ENCODE results near the gene LACTB. TPM values are rescaled to one million over a fixed set of nuclear protein-coding genes. Genes with fewer than 3 reads are reported as not detected.

LACTB gene
- total RNA-seq, 4 donors from 2014 or later, result 10.9 to 37.1 (median 12.6) TPM

- no peak for DNase-seq
- Histone ChIP-seq H3K4me3 (no peak overlapping the region), H3K27ac (no peak overlapping the region), H3K9me3 (no peaks in the 10 kb centered on the region), H3K4me1 (no peaks in the 10 kb centered on the region), H3K36me3 (no peaks in the 10 kb centered on the region), H3K27me3 (no peaks in the 10 kb centered on the region)
- no peak for TF ChIP-seq POLR2A (IDR thresholded peaks at IDR 0.05)
- TF ChIP-seq, protein P1, sequence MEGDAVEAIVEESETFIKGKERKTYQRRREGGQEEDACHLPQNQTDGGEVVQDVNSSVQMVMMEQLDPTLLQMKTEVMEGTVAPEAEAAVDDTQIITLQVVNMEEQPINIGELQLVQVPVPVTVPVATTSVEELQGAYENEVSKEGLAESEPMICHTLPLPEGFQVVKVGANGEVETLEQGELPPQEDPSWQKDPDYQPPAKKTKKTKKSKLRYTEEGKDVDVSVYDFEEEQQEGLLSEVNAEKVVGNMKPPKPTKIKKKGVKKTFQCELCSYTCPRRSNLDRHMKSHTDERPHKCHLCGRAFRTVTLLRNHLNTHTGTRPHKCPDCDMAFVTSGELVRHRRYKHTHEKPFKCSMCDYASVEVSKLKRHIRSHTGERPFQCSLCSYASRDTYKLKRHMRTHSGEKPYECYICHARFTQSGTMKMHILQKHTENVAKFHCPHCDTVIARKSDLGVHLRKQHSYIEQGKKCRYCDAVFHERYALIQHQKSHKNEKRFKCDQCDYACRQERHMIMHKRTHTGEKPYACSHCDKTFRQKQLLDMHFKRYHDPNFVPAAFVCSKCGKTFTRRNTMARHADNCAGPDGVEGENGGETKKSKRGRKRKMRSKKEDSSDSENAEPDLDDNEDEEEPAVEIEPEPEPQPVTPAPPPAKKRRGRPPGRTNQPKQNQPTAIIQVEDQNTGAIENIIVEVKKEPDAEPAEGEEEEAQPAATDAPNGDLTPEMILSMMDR (IDR thresholded peaks at IDR 0.05), result no peak
These were observed 36.9 kb upstream of the LACTB start for GRCh38 chr15:63084806-63085205.

GRCh38 chr15:63085289-63085688, 36.4 kb upstream of the LACTB start:
- Histone ChIP-seq H3K36me3 (no peaks in the 10 kb centered on the region), H3K9me3 (no peaks in the 10 kb centered on the region), H3K4me1 (no peaks in the 10 kb centered on the region), H3K27ac (no peak overlapping the region), H3K27me3 (no peaks in the 10 kb centered on the region), H3K4me3 (no peak overlapping the region)
- no peak for TF ChIP-seq POLR2A (IDR thresholded peaks at IDR 0.05)
- TF ChIP-seq, protein P1 (IDR thresholded peaks at IDR 0.05), result no peak
- DNase-seq, result no peak

GRCh38 chr15:63086271-63086670, 35.4 kb upstream of the LACTB start:
- Histone ChIP-seq H3K27me3 (no peaks in the 10 kb centered on the region), H3K27ac (no peak overlapping the region), H3K36me3 (no peaks in the 10 kb centered on the region), H3K4me3 (no peak overlapping the region), H3K4me1 (no peaks in the 10 kb centered on the region), H3K9me3 (no peaks in the 10 kb centered on the region)
- TF ChIP-seq POLR2A (IDR thresholded peaks at IDR 0.05), result no peak
- TF ChIP-seq, protein P1 (IDR thresholded peaks at IDR 0.05), result no peak
- DNase-seq, result no peak

DNA sequence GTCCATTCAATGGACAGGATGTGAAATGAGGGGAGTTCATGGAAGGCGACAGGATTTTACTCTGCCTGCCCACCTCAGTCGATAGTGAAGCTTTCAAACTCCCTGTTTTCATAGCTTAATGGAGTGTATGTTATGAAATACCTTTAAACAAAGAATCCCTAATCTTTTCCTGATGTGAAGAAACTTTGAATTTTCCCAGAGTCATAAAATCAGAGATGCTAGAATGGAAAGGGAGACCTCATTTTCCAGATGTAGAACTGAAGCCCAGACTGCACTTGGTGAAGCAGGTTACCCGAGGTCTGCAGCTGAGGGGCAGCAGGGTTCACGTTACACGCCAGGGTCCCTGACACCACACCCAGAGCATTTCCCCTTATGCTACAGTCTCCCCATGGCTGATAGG, 34.7 kb upstream of the LACTB start:
- Histone ChIP-seq H3K9me3 (no peaks in the 10 kb centered on the region), H3K4me3 (no peak overlapping the region), H3K36me3 (no peaks in the 10 kb centered on the region), H3K27me3 (no peaks in the 10 kb centered on the region), H3K27ac (no peak overlapping the region), H3K4me1 (no peaks in the 10 kb centered on the region)
- DNase-seq, result no peak
- TF ChIP-seq POLR2A (IDR thresholded peaks at IDR 0.05), result no peak
- TF ChIP-seq, protein P1 (IDR thresholded peaks at IDR 0.05), result no peak

DNA sequence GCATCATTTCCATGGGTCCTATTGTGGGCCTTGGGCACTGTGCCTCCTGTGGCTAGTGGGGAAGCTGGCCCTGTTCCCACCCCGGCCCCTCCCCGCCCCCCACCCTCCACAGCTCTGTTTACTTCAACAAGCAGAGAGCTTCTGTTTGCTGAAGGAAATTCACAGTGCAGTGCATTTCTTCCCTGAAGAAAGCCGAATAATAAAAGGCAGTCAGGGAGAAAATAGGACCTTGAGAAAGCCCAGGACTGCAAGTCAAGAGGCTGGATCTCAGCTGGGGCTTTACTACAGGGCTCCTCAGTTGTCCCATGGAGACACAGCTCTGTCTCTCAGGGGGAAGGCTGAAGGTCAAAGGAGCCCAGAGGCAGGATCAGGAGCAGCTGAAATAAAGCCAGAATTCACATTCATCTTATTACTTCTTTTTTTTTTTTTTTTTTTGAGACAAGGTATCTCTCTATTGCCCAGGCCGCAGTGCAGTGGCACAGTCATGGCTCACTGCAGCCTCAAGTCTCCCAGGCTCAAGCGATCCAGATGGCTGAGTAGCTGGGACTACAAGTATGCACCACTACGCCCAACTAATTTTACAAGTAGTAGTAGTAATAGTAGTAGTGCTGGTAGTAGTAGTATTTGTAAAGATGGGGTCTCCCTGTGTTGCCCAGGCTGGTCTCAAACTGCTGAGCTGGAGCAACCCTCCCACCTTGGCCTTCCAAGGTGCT, 33.0 kb upstream of the LACTB start:
- Histone ChIP-seq H3K4me3 (no peak overlapping the region), H3K9me3 (no peaks in the 10 kb centered on the region), H3K27ac (peak overlapping the region in 2 of 4 donors; percentile 59 to 67), H3K4me1 (peaks cover 0 to 7% (median 1%) of the 10 kb centered on the region in 4 donors), H3K36me3 (no peaks in the 10 kb centered on the region), H3K27me3 (no peaks in the 10 kb centered on the region)
- DNase-seq, result no peak
- TF ChIP-seq, protein P1 (IDR thresholded peaks at IDR 0.05), result no peak
- no peak for TF ChIP-seq POLR2A (IDR thresholded peaks at IDR 0.05)

Data from Peyer's patch (tissue), 4 donors.